Fibroblast of lung (primary cell): ENCODE measurements around the gene GATAD1.

Source experiments
- EZH2 ChIP-seq: IDR thresholded peaks from 2 replicates; pipeline ENCODE4 v1.5.1; 2012; ENCODE audit warnings: low read length, control low read depth, mild to moderate bottlenecking; ENCODE audit errors: missing control alignments
- TF ChIP-seq, protein P1 (sequence below), 2 donors: IDR thresholded peaks in 1 of 2; conservative IDR thresholded peaks in 1 of 2; 1 replicate in 1 of 2; 2 replicates in 1 of 2; pipeline ENCODE4 v1.5.1; 2011 to 2012; ENCODE audit warnings: low read length in 2 of 2, control low read depth in 1 of 2, inconsistent platforms in 1 of 2, low read depth in 1 of 2, mild to moderate bottlenecking in 1 of 2

DNA sequence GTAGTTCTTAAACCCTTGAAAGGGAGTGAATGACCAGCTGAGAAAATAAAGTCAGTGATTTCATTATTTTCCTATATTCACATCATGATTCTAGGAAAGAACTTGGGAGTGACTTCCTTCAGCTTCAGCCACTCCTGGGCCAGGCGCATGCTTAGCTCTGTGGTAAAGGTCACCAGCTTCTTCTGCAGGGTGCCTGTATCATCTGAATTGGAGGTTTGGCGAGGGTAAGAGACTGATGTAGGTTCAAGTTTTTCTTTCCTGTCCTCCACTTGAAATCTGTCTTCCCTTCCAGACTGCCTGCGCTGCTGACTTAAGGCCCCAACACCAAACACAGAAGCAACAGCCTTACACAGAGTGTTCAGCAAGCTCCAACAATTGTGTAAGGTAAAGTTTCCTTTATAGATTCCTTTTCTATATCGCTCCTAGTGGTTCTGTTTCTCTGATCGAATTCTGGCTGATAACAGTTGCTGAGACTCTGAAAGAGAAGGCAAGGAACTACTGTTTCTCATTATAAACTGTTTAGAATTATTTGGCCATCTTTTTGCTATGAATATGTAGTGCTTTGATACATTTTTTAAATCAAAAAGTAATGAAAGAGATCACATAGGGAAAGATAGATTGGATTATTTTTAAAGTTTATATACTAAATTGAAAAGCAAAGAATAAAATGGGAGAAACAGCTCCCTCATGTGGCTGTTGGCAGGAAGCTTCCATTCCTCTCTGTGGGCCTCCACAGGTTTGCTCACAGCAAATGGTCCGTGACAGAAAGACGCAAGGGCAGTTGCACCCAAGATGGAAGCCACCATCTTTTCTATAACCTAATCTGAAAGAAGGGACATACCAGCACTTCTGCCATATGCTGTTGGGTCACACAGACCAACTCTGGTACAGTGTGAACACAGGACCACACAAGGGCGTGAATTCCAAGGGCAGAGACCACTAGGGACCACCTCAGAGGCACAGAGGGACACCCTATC is 14.0 kb downstream of the GATAD1 start:
- TF ChIP-seq, protein P1, sequence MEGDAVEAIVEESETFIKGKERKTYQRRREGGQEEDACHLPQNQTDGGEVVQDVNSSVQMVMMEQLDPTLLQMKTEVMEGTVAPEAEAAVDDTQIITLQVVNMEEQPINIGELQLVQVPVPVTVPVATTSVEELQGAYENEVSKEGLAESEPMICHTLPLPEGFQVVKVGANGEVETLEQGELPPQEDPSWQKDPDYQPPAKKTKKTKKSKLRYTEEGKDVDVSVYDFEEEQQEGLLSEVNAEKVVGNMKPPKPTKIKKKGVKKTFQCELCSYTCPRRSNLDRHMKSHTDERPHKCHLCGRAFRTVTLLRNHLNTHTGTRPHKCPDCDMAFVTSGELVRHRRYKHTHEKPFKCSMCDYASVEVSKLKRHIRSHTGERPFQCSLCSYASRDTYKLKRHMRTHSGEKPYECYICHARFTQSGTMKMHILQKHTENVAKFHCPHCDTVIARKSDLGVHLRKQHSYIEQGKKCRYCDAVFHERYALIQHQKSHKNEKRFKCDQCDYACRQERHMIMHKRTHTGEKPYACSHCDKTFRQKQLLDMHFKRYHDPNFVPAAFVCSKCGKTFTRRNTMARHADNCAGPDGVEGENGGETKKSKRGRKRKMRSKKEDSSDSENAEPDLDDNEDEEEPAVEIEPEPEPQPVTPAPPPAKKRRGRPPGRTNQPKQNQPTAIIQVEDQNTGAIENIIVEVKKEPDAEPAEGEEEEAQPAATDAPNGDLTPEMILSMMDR (conservative IDR thresholded peaks at IDR 0.05 in 1 of 2, IDR thresholded peaks at IDR 0.05 in 1 of 2; ENCODE audit: low read depth in 1 of 2, low read length in 2 of 2), result peak; percentile 83 to 88
- no peak for TF ChIP-seq EZH2
